ENCODE measurements around the gene FOXC2. TPM values are rescaled to one million over a fixed set of nuclear protein-coding genes. Genes with fewer than 3 reads are reported as not detected.

The FOXC2 gene
- total and polyA plus RNA-seq, 9 of the 15 experiments (the other 6 are each of a cell fraction or from before 2014, with no cell fraction given): 0.01 to 0.11 (median 0.10) TPM; not detected in 5

DNA sequence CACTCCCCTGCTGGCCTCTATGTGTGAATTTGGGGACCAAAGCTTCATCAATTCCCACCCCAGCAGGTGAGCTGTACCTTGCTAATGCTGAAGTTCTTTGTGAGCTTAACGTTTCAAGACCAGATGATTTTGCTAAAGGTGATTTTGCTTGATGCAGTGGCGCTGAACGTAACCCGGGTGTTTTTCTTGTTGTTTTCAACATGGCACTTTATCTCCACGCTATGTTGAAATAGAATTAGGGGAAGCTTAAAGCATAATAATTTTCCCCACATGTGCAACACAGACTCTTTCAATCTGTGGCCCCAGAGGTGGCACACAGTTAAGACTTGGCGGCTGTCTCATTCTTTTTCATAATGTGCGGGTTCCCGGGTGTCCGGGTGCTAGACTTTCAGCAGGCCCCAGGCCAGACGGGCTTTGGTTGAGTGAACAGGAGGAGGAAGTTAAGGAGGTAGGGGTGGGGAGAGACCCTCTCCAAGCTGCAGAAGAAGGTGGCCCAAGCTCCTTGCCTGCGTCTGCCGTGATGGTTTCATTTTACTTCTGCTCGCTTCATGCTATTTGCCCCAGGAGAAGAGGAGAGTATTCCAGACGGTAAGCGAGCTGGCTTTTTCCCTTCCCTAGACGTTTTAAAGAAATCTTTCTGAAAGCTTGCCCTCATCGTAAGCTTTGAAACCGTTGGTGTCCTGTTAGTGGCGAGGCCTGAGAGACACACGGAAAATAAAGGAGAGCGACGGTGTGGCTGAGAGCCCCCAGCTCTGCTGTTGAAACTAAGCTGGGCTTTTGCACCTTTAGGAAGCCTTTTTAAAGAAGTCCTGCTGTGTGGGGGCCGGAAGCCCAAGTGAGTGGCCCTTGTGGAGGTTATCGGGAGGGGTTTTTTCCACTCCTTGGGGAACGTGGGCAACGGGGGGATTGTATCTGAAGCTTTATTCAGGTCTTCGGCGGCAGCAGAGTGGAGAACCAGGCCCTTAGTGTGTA, 4.2 kb downstream of the FOXC2 start (continued):
- TF ChIP-seq, protein P1, sequence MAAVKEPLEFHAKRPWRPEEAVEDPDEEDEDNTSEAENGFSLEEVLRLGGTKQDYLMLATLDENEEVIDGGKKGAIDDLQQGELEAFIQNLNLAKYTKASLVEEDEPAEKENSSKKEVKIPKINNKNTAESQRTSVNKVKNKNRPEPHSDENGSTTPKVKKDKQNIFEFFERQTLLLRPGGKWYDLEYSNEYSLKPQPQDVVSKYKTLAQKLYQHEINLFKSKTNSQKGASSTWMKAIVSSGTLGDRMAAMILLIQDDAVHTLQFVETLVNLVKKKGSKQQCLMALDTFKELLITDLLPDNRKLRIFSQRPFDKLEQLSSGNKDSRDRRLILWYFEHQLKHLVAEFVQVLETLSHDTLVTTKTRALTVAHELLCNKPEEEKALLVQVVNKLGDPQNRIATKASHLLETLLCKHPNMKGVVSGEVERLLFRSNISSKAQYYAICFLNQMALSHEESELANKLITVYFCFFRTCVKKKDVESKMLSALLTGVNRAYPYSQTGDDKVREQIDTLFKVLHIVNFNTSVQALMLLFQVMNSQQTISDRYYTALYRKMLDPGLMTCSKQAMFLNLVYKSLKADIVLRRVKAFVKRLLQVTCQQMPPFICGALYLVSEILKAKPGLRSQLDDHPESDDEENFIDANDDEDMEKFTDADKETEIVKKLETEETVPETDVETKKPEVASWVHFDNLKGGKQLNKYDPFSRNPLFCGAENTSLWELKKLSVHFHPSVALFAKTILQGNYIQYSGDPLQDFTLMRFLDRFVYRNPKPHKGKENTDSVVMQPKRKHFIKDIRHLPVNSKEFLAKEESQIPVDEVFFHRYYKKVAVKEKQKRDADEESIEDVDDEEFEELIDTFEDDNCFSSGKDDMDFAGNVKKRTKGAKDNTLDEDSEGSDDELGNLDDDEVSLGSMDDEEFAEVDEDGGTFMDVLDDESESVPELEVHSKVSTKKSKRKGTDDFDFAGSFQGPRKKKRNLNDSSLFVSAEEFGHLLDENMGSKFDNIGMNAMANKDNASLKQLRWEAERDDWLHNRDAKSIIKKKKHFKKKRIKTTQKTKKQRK (IDR thresholded peaks at IDR 0.05; ENCODE audit: borderline replicate concordance, low read depth, low read length): no peak
- TF ChIP-seq ZNF232 (CRISPR knock-in tag; IDR thresholded peaks at IDR 0.05): no peak
- TF ChIP-seq FIP1L1 (IDR thresholded peaks at IDR 0.05; ENCODE audit: low read depth, low read length, poor library complexity, severe bottlenecking): no peak

GRCh38 chr16:86571530-86571915, 4.9 kb downstream of the FOXC2 start:
- no peak overlapping the region for H3K27ac ChIP-seq (ENCODE audit: extremely low read depth, low read depth, low read length)
- WGBS (ENCODE audit: insufficient coverage, low coverage, missing lambda C conversion rate): 4% methylated on average over 10 of the region's 10 CpGs
- TF ChIP-seq ZBTB7A (IDR thresholded peaks at IDR 0.05; ENCODE audit: borderline replicate concordance, control insufficient read depth, low read depth, low read length) (no peak), FIP1L1 (IDR thresholded peaks at IDR 0.05; ENCODE audit: low read depth, low read length, poor library complexity, severe bottlenecking) (no peak), ZNF41 (CRISPR knock-in tag; conservative IDR thresholded peaks at IDR 0.05) (no peak), PHB (CRISPR knock-in tag; IDR thresholded peaks at IDR 0.05) (no peak), POLR2A (conservative IDR thresholded peaks at IDR 0.05) (no peak), ZNF75A (CRISPR knock-in tag; IDR thresholded peaks at IDR 0.05) (no peak), JUND (IDR thresholded peaks at IDR 0.05; ENCODE audit: borderline replicate concordance, low read depth, low read length) (no peak), JUND (tag; IDR thresholded peaks at IDR 0.05; ENCODE audit: borderline replicate concordance, low read depth, low read length) (no peak), TFAM (CRISPR knock-in tag; conservative IDR thresholded peaks at IDR 0.05) (no peak)
- TF ChIP-seq, protein P2, sequence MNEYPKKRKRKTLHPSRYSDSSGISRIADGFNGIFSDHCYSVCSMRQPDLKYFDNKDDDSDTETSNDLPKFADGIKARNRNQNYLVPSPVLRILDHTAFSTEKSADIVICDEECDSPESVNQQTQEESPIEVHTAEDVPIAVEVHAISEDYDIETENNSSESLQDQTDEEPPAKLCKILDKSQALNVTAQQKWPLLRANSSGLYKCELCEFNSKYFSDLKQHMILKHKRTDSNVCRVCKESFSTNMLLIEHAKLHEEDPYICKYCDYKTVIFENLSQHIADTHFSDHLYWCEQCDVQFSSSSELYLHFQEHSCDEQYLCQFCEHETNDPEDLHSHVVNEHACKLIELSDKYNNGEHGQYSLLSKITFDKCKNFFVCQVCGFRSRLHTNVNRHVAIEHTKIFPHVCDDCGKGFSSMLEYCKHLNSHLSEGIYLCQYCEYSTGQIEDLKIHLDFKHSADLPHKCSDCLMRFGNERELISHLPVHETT (CRISPR knock-in tag; conservative IDR thresholded peaks at IDR 0.05 in 1 of 2, IDR thresholded peaks at IDR 0.05 in 1 of 2): no peak

More at GRCh38 chr16:86571530-86571915, 4.9 kb downstream of the FOXC2 start:
- Histone ChIP-seq H3K36me3 (ENCODE audit: control insufficient read depth, insufficient read depth, low read length) (no peaks in the 10 kb centered on the region), H4K20me1 (replicated peaks; ENCODE audit: control insufficient read depth, insufficient read depth, low read length) (peaks cover 4% of the 10 kb centered on the region), H3K27me3 (ENCODE audit: control insufficient read depth in 2 of 2, insufficient read depth in 2 of 2, low read length in 2 of 2) (peaks cover 27 to 52% of the 10 kb centered on the region in 2 experiments), H3K9me3 (replicated peaks; ENCODE audit: control insufficient read depth, insufficient read depth, low read depth, low read length) (no peaks in the 10 kb centered on the region), H3K9ac (ENCODE audit: insufficient read depth in 1 of 2, low read depth in 2 of 2, low read length in 2 of 2) (no peak overlapping the region), H3K9me1 (ENCODE audit: control insufficient read depth, insufficient read depth, low read length) (no peaks in the 10 kb centered on the region), H3K4me1 (replicated peaks in 1 of 2; ENCODE audit: control insufficient read depth in 2 of 2, insufficient read depth in 2 of 2, low read length in 2 of 2) (peaks cover 0 to 14% of the 10 kb centered on the region in 2 experiments; a peak in 3 of 5 replicates), H2AFZ (ENCODE audit: low read depth, low read length) (no peak overlapping the region), H3K4me2 (ENCODE audit: insufficient read depth, low read length) (no peak overlapping the region), H3K4me3 (no peak overlapping the region), H3K79me2 (ENCODE audit: control insufficient read depth, insufficient read depth, low read length) (no peaks in the 10 kb centered on the region)
- intact Hi-C loops (cut with micrococcal nuclease): no loop called here
- FAIRE-seq (no peak), DNase-seq (ENCODE audit: extremely low read depth in 1 of 4, low spot score in 3 of 4) (no peak), ATAC-seq (no peak)
- no TSS peak for BruUV-seq (replicated peaks)
- POLR2A ChIA-PET: no interaction called here
- in situ Hi-C loops (cut with MboI): loop anchor here (25.0 kb wide), 1 partner anchor 1066 kb away; no protein-coding TSS in a partner anchor
- CTCF ChIA-PET (ENCODE audit: low intra/inter-chr PET ratio): no interaction called here
